DMS 273 (cell line): ENCODE data around the gene VENTX.

Experiments
- DNase-seq: peaks from one replicate; lab custom pipeline; 2025; ENCODE audit not compliant: unreplicated experiment; lab: John Stamatoyannopoulos, UW

VENTX gene

GRCh38 chr10:133283931-133284330, 46.3 kb downstream of the VENTX start:
- no peak for DNase-seq

DNA sequence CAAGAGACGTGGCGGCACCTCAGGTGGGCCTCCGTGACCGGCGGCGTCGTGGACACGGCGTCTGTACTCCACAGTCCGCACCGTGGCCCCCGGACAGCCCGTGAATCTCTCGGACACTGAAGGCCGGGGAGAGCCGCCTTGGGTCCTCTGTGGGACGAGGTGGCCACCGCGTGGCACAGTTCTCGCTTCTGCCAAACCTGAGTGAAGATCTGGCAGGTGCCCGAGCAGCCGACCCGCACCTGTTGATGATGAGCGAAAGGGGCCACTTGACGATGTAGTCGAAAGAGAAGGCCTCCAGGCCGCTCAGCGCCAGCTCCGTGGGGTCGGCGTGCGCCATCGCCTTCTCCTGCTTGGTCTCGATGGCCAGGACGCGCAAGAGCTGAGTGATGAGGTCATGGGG, 47.6 kb downstream of the VENTX start:
- no peak for DNase-seq

DNA sequence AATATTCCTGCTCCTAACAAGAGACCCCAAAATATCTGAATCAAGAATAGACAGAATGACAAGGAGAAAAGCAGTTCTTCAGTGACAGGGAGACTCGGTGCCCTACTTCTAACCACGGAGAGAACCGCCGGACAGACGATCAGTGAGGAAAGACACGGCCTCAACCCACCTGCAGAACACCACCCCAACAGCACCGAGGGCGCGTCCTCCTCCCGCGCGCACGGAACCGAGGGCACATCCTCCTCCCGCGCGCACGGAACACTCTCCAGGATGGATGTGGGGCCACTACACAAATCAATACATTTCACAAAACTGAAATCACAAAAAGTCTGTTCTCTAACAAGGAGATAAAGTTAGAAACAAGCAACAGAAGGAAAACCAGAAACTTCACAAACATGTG, 48.7 kb downstream of the VENTX start:
- DNase-seq: no peak

GRCh38 chr10:133287832-133288500, 50.3 kb downstream of the VENTX start:
- no peak for DNase-seq

DNA sequence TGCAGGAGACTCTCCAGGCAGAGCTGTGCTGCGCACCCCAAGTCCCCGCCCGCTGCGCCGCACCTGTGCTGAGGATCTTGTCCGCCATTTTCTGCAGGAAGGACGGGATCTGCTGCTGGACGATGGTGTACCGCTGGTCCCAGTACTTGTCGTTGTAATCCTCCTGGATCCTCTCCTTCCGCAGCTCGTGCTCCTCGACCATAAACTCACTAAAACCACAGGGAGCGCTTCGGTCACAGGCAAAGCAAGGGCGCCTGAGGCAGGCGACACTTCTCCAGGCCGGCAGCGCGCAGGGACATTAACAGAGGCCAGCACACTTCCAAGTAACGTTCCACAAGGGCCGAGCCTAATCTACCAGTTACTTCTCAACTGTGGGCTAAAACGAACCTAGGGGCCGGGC, 52.1 kb downstream of the VENTX start:
- DNase-seq: no peak
